Activated CD8-positive, alpha-beta T cell treated with anti-CD3 and anti-CD28 coated beads for 36 hours (primary cell): ENCODE data around the gene GALNT5. TPM values are rescaled to one million over a fixed set of nuclear protein-coding genes. Genes with fewer than 3 reads are reported as not detected.
A peak's percentile ranks its signal among the peaks of the same experiment; 100 is the strongest.

Experiments
- ATAC-seq: fragments of 200-7000 bp; cut with Tn5 transposase; one replicate; pipeline ENCODE4 v1.10.0; 2021; ENCODE audit warnings: mild to moderate bottlenecking, moderate library complexity
- CTCF ChIA-PET: fragments of 350-600 bp; sonication (Branson Sonifier 250); formaldehyde crosslinking; loops from one replicate; lab custom pipeline; 2021; ENCODE audit warnings: antibody characterized with exemption; lab: Charles Lee
- POLR2A ChIA-PET: fragments of 350-600 bp; sonication (Branson Sonifier 250); formaldehyde crosslinking; loops from one replicate; lab custom pipeline; 2021; ENCODE audit warnings: antibody characterized with exemption; lab: Charles Lee
- DNase-seq: peaks from one replicate; pipeline ENCODE4 v3.0.0-alpha.2; 2020
- H3K27ac Mint-ChIP-seq: one replicate; pipeline ENCODE4 v1.8.0; 2021; ENCODE audit warnings: mild to moderate bottlenecking, mixed read lengths
- H3K27me3 Mint-ChIP-seq: one replicate; pipeline ENCODE4 v1.8.0; 2021; ENCODE audit warnings: mixed read lengths
- H3K36me3 Mint-ChIP-seq: one replicate; pipeline ENCODE4 v1.8.0; 2021; ENCODE audit warnings: low read depth, mixed read lengths
- H3K4me1 Mint-ChIP-seq: one replicate; pipeline ENCODE4 v1.8.0; 2021; ENCODE audit warnings: low read depth, mixed read lengths
- H3K4me3 Mint-ChIP-seq: one replicate; pipeline ENCODE4 v1.8.0; 2021; ENCODE audit warnings: mild to moderate bottlenecking, moderate library complexity, mixed read lengths
- H3K9me3 Mint-ChIP-seq: one replicate; pipeline ENCODE4 v1.8.0; 2021; ENCODE audit warnings: mixed read lengths
- intact Hi-C: fragments of 100-400 bp; cut with micrococcal nuclease; formaldehyde crosslinking; loops from one replicate; pipeline ENCODE4 v1.10.0; 2022
- total RNA-seq, 2 experiments: library from RNA; stranded (reverse); gene quantifications; one replicate each; pipeline ENCODE4 v1.2.3, GENCODE V29; 2021
- TF ChIP-seq, protein P1 (sequence below): fragments of 200-600 bp; IDR thresholded peaks from one replicate; pipeline ENCODE4 v1.8.0; 2022; ENCODE audit warnings: antibody characterized with exemption, mild to moderate bottlenecking

Gene GALNT5
- total RNA-seq, 2 experiments from 2014 or later = not detected

GRCh38 chr2:157260533-157261198, 3.2 kb downstream of the GALNT5 start:
- ChIA-PET POLR2A (interaction anchor here (0.7 kb wide), 1 partner anchor 167 kb away, joined by 3 read pairs; no protein-coding TSS in a partner anchor), CTCF (interaction anchor here (1.4 to 1.7 kb wide), 4 partner anchors 8 to 47 kb away, joined by 3 to 12 read pairs (median 4); no protein-coding TSS in a partner anchor)
- DNase-seq = no peak
- ATAC-seq = no peak
- Mint-ChIP-seq H3K4me1 (peaks cover 36% of the 10 kb centered on the region), H3K9me3 (no peaks in the 10 kb centered on the region), H3K27me3 (peaks cover 12% of the 10 kb centered on the region), H3K27ac (peak overlapping the region; percentile 78), H3K4me3 (peak overlapping the region; percentile 39), H3K36me3 (no peaks in the 10 kb centered on the region)
- intact Hi-C loops = no loop called here
- TF ChIP-seq, protein P1, sequence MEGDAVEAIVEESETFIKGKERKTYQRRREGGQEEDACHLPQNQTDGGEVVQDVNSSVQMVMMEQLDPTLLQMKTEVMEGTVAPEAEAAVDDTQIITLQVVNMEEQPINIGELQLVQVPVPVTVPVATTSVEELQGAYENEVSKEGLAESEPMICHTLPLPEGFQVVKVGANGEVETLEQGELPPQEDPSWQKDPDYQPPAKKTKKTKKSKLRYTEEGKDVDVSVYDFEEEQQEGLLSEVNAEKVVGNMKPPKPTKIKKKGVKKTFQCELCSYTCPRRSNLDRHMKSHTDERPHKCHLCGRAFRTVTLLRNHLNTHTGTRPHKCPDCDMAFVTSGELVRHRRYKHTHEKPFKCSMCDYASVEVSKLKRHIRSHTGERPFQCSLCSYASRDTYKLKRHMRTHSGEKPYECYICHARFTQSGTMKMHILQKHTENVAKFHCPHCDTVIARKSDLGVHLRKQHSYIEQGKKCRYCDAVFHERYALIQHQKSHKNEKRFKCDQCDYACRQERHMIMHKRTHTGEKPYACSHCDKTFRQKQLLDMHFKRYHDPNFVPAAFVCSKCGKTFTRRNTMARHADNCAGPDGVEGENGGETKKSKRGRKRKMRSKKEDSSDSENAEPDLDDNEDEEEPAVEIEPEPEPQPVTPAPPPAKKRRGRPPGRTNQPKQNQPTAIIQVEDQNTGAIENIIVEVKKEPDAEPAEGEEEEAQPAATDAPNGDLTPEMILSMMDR = no peak

- ChIA-PET POLR2A (interaction anchor here (0.5 to 0.7 kb wide), 3 partner anchors 166 to 735 kb away, joined by 3 read pairs; no protein-coding TSS in a partner anchor), CTCF (interaction anchor here (1.4 to 1.7 kb wide), 4 partner anchors 9 to 46 kb away, joined by 3 to 12 read pairs (median 4); no protein-coding TSS in a partner anchor)
- H3K36me3 Mint-ChIP-seq = no peaks in the 10 kb centered on the region
- ATAC-seq (peak; percentile 77), DNase-seq (peak; percentile 85)
- H3K4me3 Mint-ChIP-seq = peak overlapping the region; percentile 39
- H3K4me1 Mint-ChIP-seq = peaks cover 32% of the 10 kb centered on the region
- intact Hi-C loops = no loop called here
- H3K27ac Mint-ChIP-seq = peak overlapping the region; percentile 78
- H3K27me3 Mint-ChIP-seq = peaks cover 12% of the 10 kb centered on the region
- H3K9me3 Mint-ChIP-seq = no peaks in the 10 kb centered on the region
- TF ChIP-seq, protein P1 = no peak
These were observed 3.8 kb downstream of the GALNT5 start for GRCh38 chr2:157261199-157261782.

- peaks cover 14% of the 10 kb centered on the region for H3K27me3 Mint-ChIP-seq
- ChIA-PET CTCF (no interaction called here), POLR2A (no interaction called here)
- H3K9me3 Mint-ChIP-seq = no peaks in the 10 kb centered on the region
- no peak overlapping the region for H3K4me3 Mint-ChIP-seq
- no peaks in the 10 kb centered on the region for H3K36me3 Mint-ChIP-seq
- TF ChIP-seq, protein P1 = no peak
- ATAC-seq (no peak), DNase-seq (no peak)
- H3K27ac Mint-ChIP-seq = no peak overlapping the region
- H3K4me1 Mint-ChIP-seq = peaks cover 25% of the 10 kb centered on the region
- intact Hi-C loops = no loop called here
These were observed 4.7 kb downstream of the GALNT5 start for GRCh38 chr2:157262248-157262647.

- TF ChIP-seq, protein P1 = no peak
- Mint-ChIP-seq H3K4me1 (peaks cover 22% of the 10 kb centered on the region), H3K9me3 (no peaks in the 10 kb centered on the region), H3K27me3 (peaks cover 5% of the 10 kb centered on the region), H3K4me3 (no peak overlapping the region), H3K36me3 (no peaks in the 10 kb centered on the region), H3K27ac (no peak overlapping the region)
- ChIA-PET POLR2A (interaction anchor here (0.7 kb wide), 1 partner anchor 16 kb away, joined by 3 read pairs; no protein-coding TSS in a partner anchor), CTCF (interaction anchor here (1.8 kb wide), 1 partner anchor 38 kb away, joined by 4 read pairs; no protein-coding TSS in a partner anchor)
- no peak for ATAC-seq
- no peak for DNase-seq
- intact Hi-C loops = no loop called here
These were observed 6.6 kb downstream of the GALNT5 start for GRCh38 chr2:157264099-157264498.

- no peak overlapping the region for H3K4me3 Mint-ChIP-seq
- no peak overlapping the region for H3K27ac Mint-ChIP-seq
- H3K36me3 Mint-ChIP-seq = no peaks in the 10 kb centered on the region
- POLR2A ChIA-PET = no interaction called here
- DNase-seq = no peak
- H3K4me1 Mint-ChIP-seq = peaks cover 18% of the 10 kb centered on the region
- peaks cover 9% of the 10 kb centered on the region for H3K27me3 Mint-ChIP-seq
- intact Hi-C loops = no loop called here
- ATAC-seq = no peak
- TF ChIP-seq, protein P1 = no peak
- CTCF ChIA-PET = interaction anchor here (0.7 to 1.3 kb wide), 4 partner anchors 8 to 980 kb away, joined by 3 to 6 read pairs (median 3); partner anchors contain the start of gene GALNT5
- no peaks in the 10 kb centered on the region for H3K9me3 Mint-ChIP-seq
These were observed 8.3 kb downstream of the GALNT5 start for GRCh38 chr2:157265825-157266224.
